Raji (cell line): ENCODE results near the gene SPG11.

Experiments used
- POLR2A ChIP-seq: IDR thresholded peaks from 2 replicates; pipeline ENCODE4 v1.6.1; 2011; ENCODE audit warnings: low read depth, low read length, control low read depth; ENCODE audit not compliant: insufficient read depth

The SPG11 gene, protein sequence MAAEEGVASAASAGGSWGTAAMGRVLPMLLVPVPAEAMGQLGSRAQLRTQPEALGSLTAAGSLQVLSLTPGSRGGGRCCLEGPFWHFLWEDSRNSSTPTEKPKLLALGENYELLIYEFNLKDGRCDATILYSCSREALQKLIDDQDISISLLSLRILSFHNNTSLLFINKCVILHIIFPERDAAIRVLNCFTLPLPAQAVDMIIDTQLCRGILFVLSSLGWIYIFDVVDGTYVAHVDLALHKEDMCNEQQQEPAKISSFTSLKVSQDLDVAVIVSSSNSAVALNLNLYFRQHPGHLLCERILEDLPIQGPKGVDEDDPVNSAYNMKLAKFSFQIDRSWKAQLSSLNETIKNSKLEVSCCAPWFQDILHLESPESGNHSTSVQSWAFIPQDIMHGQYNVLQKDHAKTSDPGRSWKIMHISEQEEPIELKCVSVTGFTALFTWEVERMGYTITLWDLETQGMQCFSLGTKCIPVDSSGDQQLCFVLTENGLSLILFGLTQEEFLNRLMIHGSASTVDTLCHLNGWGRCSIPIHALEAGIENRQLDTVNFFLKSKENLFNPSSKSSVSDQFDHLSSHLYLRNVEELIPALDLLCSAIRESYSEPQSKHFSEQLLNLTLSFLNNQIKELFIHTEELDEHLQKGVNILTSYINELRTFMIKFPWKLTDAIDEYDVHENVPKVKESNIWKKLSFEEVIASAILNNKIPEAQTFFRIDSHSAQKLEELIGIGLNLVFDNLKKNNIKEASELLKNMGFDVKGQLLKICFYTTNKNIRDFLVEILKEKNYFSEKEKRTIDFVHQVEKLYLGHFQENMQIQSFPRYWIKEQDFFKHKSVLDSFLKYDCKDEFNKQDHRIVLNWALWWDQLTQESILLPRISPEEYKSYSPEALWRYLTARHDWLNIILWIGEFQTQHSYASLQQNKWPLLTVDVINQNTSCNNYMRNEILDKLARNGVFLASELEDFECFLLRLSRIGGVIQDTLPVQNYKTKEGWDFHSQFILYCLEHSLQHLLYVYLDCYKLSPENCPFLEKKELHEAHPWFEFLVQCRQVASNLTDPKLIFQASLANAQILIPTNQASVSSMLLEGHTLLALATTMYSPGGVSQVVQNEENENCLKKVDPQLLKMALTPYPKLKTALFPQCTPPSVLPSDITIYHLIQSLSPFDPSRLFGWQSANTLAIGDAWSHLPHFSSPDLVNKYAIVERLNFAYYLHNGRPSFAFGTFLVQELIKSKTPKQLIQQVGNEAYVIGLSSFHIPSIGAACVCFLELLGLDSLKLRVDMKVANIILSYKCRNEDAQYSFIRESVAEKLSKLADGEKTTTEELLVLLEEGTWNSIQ (N-terminal part only)

DNA sequence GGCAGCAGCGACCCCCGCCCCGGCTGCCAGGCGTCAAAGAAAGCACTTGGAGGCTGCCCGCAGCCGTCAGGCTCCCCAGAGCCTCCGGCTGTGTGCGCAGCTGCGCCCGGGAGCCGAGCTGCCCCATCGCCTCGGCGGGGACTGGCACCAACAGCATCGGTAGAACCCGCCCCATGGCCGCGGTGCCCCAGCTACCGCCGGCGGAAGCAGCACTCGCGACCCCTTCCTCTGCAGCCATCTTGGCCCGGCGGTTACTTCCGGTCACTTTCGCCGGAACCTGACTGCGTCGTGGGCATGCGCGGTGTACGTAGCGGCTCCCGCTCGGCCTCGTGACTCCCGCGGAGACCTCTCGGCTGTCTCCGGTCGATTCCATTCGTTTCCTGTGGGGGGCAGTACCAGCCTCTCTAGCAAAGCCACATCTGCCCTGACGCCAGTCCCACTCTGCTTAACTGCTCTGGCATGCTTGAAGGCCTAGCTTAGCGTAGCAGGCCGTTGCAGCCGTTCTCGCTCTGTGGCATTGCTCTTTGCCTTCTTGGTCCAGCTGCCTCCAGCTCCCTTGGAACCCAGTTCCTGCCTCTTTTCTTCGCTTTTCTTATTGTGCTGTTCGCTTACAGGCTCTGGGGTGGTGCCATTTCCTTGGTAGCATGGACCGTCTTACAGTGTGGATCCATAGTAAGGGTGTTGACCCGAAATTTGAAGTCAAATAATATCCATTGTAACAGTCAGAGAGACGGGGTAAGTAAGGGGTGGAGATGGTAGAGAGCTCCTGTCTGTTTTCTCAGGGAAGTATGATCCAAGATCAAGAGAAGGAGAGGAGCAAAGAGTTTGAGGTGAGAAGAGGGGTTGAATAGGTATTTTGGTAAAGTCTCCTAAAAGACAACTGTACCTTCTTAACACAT lies at the start of gene SPG11:
SPG11 (minus strand) TSS at position 253 of the 899 bp plus-strand sequence; CDS start at position 238, 15 bp downstream.
- peak; percentile 94 for TF ChIP-seq POLR2A

GRCh38 chr15:44712346-44713005 lies 49.0 kb upstream of the SPG11 start:
- peak; percentile 42; the same call in 1 of the 2 replicates for TF ChIP-seq POLR2A

DNA sequence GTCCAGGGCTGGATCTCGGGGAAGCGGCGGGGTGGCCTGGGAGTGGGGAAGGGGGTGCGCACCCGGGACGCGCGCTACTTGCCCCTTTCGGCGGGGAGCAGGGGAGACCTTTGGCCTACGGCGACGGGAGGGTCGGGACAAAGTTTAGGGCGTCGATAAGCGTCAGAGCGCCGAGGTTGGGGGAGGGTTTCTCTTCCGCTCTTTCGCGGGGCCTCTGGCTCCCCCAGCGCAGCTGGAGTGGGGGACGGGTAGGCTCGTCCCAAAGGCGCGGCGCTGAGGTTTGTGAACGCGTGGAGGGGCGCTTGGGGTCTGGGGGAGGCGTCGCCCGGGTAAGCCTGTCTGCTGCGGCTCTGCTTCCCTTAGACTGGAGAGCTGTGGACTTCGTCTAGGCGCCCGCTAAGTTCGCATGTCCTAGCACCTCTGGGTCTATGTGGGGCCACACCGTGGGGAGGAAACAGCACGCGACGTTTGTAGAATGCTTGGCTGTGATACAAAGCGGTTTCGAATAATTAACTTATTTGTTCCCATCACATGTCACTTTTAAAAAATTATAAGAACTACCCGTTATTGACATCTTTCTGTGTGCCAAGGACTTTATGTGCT lies 48.4 kb upstream of the SPG11 start:
- no peak for TF ChIP-seq POLR2A

GRCh38 chr15:44711096-44711742 lies 47.8 kb upstream of the SPG11 start, which contains the start of the genes B2M and PATL2:
TSS of gene B2M (plus strand) at chr15:44711517. CDS start at chr15:44711547, 30 bp downstream.
TSS of gene PATL2 (minus strand) at chr15:44711323. CDS start at chr15:44676490, 34,833 bp downstream.
- peak; percentile 100 for TF ChIP-seq POLR2A

DNA sequence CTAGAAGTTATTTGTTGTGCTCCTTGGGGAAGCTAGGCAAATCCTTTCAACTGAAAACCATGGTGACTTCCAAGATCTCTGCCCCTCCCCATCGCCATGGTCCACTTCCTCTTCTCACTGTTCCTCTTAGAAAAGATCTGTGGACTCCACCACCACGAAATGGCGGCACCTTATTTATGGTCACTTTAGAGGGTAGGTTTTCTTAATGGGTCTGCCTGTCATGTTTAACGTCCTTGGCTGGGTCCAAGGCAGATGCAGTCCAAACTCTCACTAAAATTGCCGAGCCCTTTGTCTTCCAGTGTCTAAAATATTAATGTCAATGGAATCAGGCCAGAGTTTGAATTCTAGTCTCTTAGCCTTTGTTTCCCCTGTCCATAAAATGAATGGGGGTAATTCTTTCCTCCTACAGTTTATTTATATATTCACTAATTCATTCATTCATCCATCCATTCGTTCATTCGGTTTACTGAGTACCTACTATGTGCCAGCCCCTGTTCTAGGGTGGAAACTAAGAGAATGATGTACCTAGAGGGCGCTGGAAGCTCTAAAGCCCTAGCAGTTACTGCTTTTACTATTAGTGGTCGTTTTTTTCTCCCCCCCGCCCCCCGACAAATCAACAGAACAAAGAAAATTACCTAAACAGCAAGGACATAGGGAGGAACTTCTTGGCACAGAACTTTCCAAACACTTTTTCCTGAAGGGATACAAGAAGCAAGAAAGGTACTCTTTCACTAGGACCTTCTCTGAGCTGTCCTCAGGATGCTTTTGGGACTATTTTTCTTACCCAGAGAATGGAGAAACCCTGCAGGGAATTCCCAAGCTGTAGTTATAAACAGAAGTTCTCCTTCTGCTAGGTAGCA lies 47.0 kb upstream of the SPG11 start:
- no peak for TF ChIP-seq POLR2A

DNA sequence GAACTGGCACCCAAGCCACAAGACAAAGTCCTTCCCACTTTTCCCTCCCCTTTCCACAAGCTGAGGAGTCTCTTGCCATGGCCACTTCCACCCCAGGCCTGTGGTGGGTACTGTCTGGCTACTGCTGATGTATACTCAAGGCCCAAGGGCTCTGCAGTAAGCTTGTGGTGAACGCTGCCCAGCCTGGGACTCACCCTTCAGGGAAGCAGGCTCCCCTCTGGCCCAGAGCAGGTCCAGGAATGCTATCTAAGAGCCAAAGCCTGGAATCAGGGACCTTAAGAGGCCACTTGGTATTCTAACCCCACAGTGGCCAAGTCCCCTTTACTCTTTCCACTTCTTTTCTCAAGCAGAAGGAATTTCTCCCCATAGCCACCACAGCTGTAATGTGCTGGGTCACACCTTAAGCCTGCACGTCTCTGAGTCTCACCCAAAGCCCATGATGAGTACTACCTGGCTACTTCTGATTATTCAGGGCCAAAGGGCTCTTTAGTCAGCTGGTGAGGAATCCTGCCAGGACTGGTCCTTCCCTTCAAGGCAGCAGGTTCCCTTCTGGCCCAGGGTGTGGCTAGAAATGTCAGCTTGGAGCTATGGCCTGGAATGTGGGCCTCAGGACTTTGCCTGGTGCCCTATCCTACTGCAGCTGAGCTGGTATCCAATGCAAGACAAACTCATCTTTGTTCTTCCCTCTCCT lies 43.6 kb upstream of the SPG11 start:
- TF ChIP-seq POLR2A: no peak

GRCh38 chr15:44706401-44706800 lies 42.9 kb upstream of the SPG11 start:
- TF ChIP-seq POLR2A: no peak

- TF ChIP-seq POLR2A: no peak
Observed at GRCh38 chr15:44705986-44706385, 42.5 kb upstream of the SPG11 start.

DNA sequence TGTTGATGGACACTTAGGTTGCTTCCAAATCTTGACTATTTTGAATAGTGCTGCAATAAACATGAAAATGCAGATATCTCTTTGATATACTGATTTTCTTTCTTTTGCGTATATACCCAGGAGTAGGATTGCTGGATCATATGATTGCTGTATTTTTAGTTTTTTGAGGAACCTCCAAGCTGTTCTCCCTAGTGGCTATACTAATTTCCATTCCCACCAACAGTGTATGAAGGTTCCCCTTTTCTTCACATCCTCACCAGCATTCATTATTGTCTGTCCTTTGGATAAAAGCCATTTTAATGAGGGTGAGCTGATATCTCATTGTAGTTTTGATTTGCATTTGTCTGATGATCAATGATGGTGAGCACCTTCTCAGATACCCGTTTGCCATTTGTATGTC lies 35.2 kb upstream of the SPG11 start:
- TF ChIP-seq POLR2A: no peak

GRCh38 chr15:44697014-44697413 lies 33.6 kb upstream of the SPG11 start:
- no peak for TF ChIP-seq POLR2A

DNA sequence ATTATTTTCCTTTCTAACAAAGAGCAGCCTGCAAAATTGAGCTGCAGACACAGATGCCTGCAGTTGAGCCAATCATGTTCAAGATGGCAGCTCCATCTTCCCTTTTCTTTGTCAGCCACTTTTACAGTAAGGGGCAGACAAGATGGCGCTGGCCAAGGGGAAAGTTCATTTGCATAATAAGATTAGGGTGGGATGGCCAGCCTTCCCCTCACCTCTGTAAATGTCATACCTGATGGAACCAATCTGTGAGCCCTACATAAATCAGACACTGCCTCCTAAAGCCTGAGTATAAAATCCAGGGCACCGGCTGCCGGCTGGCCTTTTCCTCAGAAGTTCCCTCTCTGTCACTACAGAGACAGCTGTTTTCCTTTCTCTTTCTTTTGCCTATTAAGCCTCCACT lies 31.8 kb upstream of the SPG11 start:
- no peak for TF ChIP-seq POLR2A
